Measurements from ENCODE around the gene LRRC10.

The LRRC10 gene

GRCh38 chr12:69653703-69654102 lies 43.0 kb upstream of the LRRC10 start:
- TF ChIP-seq CTCF (IDR thresholded peaks at IDR 0.05; ENCODE audit: low read depth, low read length) = no peak
- DNase-seq = no peak
- Histone ChIP-seq H3K27me3 (ENCODE audit: insufficient read depth, low read depth, severe bottlenecking) (no peaks in the 10 kb centered on the region), H3K4me3 (ENCODE audit: low read depth, low read length) (no peak overlapping the region), H3K9me3 (ENCODE audit: severe bottlenecking) (no peaks in the 10 kb centered on the region), H3K27ac (no peak overlapping the region), H3K36me3 (no peaks in the 10 kb centered on the region)

DNA sequence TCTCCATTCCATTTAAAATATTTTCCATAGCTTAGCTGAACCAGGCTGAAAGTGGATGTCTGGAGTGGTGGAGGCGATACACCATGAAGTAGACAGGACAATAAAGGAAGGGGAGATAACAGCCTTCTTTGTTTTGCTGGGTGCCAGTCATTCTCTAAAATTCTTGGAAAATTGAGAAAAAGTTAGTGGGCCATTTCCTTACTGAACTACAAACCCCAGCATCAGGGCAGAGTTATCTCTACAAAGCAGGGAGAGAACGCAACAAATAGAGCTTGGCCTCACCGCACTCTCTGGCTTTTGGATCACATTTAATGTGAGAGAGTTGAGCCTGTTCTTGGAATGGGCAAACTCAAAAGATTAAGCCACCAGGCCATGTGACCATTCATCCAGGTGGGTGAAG lies 41.2 kb upstream of the LRRC10 start:
- no peaks in the 10 kb centered on the region for H3K27me3 ChIP-seq (ENCODE audit: insufficient read depth, low read depth, severe bottlenecking)
- H3K27ac ChIP-seq = no peak overlapping the region
- DNase-seq = no peak
- no peak overlapping the region for H3K4me3 ChIP-seq (ENCODE audit: low read depth, low read length)
- no peaks in the 10 kb centered on the region for H3K36me3 ChIP-seq
- no peaks in the 10 kb centered on the region for H3K9me3 ChIP-seq (ENCODE audit: severe bottlenecking)
- no peak for TF ChIP-seq CTCF (IDR thresholded peaks at IDR 0.05; ENCODE audit: low read depth, low read length)

DNA sequence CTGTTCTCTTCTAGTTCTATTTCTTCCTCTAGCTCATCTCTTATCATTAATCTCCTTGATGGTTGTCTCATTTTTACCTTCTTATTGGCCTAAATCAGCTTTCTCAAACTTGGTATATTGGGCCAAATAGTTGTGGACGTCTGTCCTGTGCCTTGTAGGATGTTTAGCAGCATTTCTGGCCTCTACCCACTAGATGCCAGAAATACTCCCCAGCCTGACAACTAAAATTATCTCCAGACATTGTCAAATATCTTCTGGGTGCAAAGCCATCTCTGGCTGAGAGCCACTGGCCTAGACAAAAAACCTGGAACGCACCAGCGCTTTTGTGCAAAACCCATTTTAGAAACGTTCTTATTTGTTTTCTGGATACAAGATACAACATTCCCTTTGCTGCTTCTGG lies 38.8 kb upstream of the LRRC10 start:
- no peak for TF ChIP-seq CTCF (IDR thresholded peaks at IDR 0.05; ENCODE audit: low read depth, low read length)
- H3K27me3 ChIP-seq (ENCODE audit: insufficient read depth, low read depth, severe bottlenecking) = no peaks in the 10 kb centered on the region
- no peaks in the 10 kb centered on the region for H3K9me3 ChIP-seq (ENCODE audit: severe bottlenecking)
- H3K27ac ChIP-seq = no peak overlapping the region
- no peaks in the 10 kb centered on the region for H3K36me3 ChIP-seq
- no peak overlapping the region for H3K4me3 ChIP-seq (ENCODE audit: low read depth, low read length)
- no peak for DNase-seq

GRCh38 chr12:69648476-69648875 lies 37.8 kb upstream of the LRRC10 start:
- Histone ChIP-seq H3K27me3 (ENCODE audit: insufficient read depth, low read depth, severe bottlenecking) (no peaks in the 10 kb centered on the region), H3K9me3 (ENCODE audit: severe bottlenecking) (no peaks in the 10 kb centered on the region), H3K27ac (no peak overlapping the region), H3K36me3 (no peaks in the 10 kb centered on the region), H3K4me3 (ENCODE audit: low read depth, low read length) (no peak overlapping the region)
- DNase-seq = no peak
- TF ChIP-seq CTCF (IDR thresholded peaks at IDR 0.05; ENCODE audit: low read depth, low read length) = no peak

DNA sequence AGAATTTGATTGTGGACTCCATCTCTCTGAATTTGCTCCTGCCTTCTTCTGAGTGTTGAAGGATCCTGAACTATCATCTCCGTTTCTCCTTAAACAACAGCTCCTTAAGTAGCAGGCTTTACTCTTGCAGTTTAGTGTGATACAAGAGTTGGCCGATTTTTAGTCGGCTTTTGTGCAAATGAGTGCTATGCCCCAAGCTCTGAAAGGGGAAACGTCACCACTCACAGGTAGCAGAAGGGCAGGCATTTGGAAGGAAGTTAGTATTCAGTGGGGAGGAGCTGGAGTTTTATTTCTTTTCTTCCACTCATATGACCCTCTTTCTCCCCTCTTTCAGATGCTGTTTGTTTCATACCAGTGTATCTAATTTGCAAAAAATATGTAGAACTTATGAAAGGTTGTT lies 36.5 kb upstream of the LRRC10 start:
- Histone ChIP-seq H3K4me3 (ENCODE audit: low read depth, low read length) (no peak overlapping the region), H3K36me3 (no peaks in the 10 kb centered on the region), H3K27ac (no peak overlapping the region), H3K9me3 (ENCODE audit: severe bottlenecking) (no peaks in the 10 kb centered on the region), H3K27me3 (ENCODE audit: insufficient read depth, low read depth, severe bottlenecking) (no peaks in the 10 kb centered on the region)
- DNase-seq = no peak
- no peak for TF ChIP-seq CTCF (IDR thresholded peaks at IDR 0.05; ENCODE audit: low read depth, low read length)

GRCh38 chr12:69645031-69645430 lies 34.3 kb upstream of the LRRC10 start:
- no peak overlapping the region for H3K4me3 ChIP-seq (ENCODE audit: low read depth, low read length)
- no peaks in the 10 kb centered on the region for H3K27me3 ChIP-seq (ENCODE audit: insufficient read depth, low read depth, severe bottlenecking)
- H3K36me3 ChIP-seq = no peaks in the 10 kb centered on the region
- no peak overlapping the region for H3K27ac ChIP-seq
- DNase-seq = no peak
- no peak for TF ChIP-seq CTCF (IDR thresholded peaks at IDR 0.05; ENCODE audit: low read depth, low read length)
- H3K9me3 ChIP-seq (ENCODE audit: severe bottlenecking) = no peaks in the 10 kb centered on the region
